ENCODE measurements around the gene RAB4A.

Gene RAB4A

DNA sequence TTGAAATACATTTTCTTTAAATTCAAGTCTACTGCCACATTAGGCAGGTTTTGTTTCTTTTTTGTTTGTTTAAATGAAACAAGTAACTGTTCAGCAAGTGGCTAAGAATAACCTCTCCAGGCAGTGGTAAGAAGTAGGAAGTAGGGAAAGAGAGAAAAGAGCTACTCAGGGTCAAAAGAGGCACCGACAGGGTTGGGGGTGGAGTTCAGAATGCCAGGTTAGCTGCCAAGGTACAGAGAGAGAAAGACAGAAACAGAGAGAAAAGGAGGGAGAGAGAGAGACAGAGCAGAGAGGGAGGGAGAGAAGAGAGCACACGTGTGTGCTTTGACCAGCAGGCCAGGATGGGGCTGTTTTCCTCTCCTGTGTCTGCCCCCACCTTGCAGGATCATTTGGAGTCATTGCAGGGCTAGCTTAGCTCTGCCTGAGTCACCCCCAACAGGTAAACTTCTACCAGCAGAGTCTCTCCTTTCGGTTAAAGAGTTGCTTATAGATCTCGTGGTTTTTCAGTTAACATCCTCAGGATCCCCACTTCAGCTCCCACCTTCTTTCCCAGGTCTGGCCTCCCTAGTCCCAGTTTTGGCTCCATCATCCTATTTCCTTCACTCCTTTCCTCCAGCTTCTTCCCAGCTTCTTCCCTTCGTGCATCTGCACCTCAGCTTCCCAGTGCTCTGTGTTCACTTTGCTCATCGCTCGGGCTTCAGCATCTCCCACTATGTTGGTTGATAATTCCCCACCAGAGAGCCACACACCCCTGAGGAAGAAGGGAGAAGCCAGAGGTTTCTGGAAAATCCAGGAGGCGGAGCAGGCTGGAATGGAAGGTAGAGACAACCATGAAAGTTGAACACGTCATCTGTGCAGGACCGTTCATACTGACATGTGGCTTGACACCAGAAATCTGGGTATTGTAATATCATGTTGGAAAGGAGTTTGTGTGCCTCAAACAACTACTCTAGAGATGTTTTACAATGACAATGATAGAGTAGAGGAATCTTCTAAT is 21.8 kb upstream of the RAB4A start:
- no peaks in the 10 kb centered on the region for H3K4me1 ChIP-seq (ENCODE audit: control insufficient read depth, insufficient read depth, low read length)
- H3K27me3 ChIP-seq (ENCODE audit: control insufficient read depth, insufficient read depth, low read length): peaks cover 20% of the 10 kb centered on the region

DNA sequence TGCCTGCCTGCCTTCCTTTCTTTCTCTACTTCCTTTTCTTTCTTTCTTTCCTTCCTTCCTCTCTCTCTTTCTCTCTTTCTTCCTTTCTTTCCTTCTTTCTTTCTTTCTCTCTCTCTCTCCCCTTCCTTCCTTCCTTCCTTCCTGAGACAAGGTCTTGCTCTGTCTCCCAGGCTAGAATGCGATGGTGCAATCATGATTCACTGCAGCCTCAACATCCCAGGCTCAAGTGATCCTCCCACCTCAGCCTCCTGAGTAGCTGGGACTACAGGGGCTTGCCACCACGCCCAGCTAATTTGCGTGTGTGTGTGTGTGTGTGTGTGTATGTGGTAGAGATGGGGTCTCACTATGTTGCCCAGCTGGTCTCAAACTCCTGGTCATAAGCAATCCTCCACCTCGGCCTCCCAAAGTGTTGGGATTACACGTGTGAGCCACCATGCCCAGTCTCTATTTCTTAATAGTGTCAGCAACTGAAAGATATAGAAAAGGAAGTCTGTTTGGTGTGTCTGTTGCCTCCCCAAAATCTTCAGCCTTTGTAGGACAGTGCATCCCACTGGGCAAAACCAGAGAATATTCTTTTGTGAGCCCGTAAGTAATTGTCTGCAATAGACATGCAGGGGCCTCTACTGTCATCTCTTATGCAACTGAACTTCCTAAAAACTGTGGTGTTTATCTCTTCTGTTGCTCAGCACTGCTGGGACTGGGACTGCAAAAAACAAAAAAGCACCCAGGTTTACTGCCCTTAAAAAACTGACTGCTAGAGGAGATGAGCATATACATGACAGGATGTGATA is 20.9 kb upstream of the RAB4A start:
- Histone ChIP-seq H3K36me3 (ENCODE audit: insufficient read depth, low read length) (no peaks in the 10 kb centered on the region), H3K4me1 (ENCODE audit: control insufficient read depth, insufficient read depth, low read length) (no peaks in the 10 kb centered on the region), H3K4me3 (ENCODE audit: low read length) (no peak overlapping the region), H3K4me2 (ENCODE audit: low read length) (no peak overlapping the region), H3K9me3 (replicated peaks; ENCODE audit: low read length) (no peaks in the 10 kb centered on the region), H3K9ac (ENCODE audit: low read depth, low read length) (no peak overlapping the region), H3K27me3 (ENCODE audit: control insufficient read depth, insufficient read depth, low read length) (peaks cover 20% of the 10 kb centered on the region)

More for the DNA sequence above, 21.8 kb upstream of the RAB4A start:
- Histone ChIP-seq H3K4me3 (ENCODE audit: low read length) (no peak overlapping the region), H3K9me3 (replicated peaks; ENCODE audit: low read length) (no peaks in the 10 kb centered on the region), H3K4me2 (ENCODE audit: low read length) (no peak overlapping the region), H3K36me3 (ENCODE audit: insufficient read depth, low read length) (no peaks in the 10 kb centered on the region), H3K9ac (ENCODE audit: low read depth, low read length) (no peak overlapping the region)

DNA sequence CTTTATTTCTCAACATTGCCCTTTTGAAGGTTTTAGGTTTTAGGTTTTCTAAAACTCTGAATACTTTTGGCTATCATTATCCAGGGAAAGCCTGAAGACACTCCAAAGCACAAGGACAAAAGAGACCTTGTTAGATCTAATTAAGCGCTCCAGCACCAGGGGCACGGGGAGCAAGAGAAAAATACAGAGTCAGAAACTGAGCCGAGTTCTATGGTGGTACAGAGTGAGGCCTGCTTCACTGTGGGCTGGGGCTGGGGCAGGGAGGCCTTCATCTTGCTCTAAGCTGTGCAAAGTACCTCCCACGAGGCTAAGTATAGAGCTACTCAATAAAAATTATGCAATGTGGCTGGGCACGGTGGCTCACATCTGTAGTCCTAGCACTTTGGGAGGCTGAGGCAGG is 19.7 kb upstream of the RAB4A start:
- H3K4me3 ChIP-seq (ENCODE audit: low read length): no peak overlapping the region
- H3K9me3 ChIP-seq (replicated peaks; ENCODE audit: low read length): no peaks in the 10 kb centered on the region
- H3K36me3 ChIP-seq (ENCODE audit: insufficient read depth, low read length): no peaks in the 10 kb centered on the region
- no peaks in the 10 kb centered on the region for H3K4me1 ChIP-seq (ENCODE audit: control insufficient read depth, insufficient read depth, low read length)
- H3K27me3 ChIP-seq (ENCODE audit: control insufficient read depth, insufficient read depth, low read length): peaks cover 23% of the 10 kb centered on the region
- no peak overlapping the region for H3K9ac ChIP-seq (ENCODE audit: low read depth, low read length)
- H3K4me2 ChIP-seq (ENCODE audit: low read length): no peak overlapping the region

DNA sequence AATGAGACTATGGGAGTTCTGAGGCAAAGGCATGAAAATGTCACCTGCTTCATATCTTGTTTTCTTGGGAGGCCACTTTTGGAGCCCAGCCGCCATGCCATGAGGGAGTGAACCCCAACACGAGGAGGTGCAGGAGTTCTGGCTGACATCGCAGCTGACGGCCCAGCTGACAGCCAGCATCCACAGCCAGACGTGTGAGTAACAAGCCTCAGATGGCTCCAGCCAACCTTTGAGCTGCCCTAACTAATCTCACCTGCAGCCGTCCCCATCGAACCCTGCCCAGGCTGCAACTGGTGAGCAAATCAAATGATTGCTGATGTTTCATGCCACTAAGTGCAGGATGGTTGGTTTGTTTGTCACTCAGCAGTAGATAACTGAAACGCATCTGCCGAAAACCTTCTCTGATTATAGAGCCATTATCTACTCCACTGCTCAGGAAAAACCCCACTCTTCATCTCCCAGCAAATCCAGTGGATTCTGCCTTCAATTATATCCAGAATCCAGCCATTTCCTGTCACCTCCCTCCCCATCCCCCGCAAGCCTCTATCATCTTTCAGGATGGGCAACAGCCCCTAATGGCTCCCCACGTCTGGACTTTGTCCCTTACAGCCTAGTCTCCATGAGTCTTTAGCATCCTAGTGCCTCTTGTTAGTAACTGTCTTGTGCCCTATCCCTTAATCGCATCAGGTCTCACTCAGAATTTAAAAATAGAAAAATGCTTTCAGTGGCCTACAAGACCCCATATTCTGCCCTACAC is 18.5 kb upstream of the RAB4A start:
- Histone ChIP-seq H3K4me3 (ENCODE audit: low read length) (no peak overlapping the region), H3K36me3 (ENCODE audit: insufficient read depth, low read length) (no peaks in the 10 kb centered on the region), H3K27me3 (ENCODE audit: control insufficient read depth, insufficient read depth, low read length) (peaks cover 24% of the 10 kb centered on the region), H3K9ac (ENCODE audit: low read depth, low read length) (no peak overlapping the region), H3K9me3 (replicated peaks; ENCODE audit: low read length) (no peaks in the 10 kb centered on the region), H3K4me1 (ENCODE audit: control insufficient read depth, insufficient read depth, low read length) (no peaks in the 10 kb centered on the region), H3K4me2 (ENCODE audit: low read length) (no peak overlapping the region)

DNA sequence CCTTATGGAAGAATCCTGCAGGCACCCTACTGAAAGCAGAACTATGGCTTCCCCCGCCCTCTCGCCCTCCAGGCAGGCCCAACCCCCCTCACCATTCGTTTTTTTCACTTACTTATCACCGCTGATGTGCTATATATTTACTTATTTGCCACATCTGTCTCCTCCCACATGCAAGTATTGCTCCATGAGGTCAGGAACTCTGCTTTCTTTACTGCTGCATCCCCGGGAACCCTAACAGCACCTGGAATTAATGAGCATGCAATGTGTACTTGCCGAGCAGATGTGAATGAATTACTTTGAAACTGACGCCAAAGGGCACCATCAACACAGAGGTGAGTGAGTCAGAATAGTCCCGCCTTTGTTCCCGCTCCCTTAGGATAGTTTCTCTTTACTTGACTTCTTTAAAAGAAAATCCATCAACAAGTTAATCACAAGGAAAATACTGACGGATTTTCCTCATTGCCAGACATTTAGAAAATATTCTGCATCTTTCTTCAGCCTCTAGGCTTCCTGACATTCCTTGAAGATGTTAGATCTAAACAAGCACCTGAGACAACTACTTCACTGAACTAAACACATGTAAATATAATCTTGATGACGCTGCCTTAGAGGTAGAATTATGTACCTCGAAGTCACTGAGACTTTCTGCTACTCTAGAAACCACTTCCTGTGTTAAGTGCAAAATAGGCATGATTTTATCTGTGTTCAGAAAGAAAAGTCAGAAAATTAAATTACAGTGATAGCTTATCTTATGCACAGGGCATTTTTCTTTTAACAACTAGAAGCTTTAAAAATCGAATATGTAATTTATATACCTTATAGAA is 17.5 kb upstream of the RAB4A start:
- peaks cover 24% of the 10 kb centered on the region for H3K27me3 ChIP-seq (ENCODE audit: control insufficient read depth, insufficient read depth, low read length)
- H3K36me3 ChIP-seq (ENCODE audit: insufficient read depth, low read length): no peaks in the 10 kb centered on the region
- no peaks in the 10 kb centered on the region for H3K4me1 ChIP-seq (ENCODE audit: control insufficient read depth, insufficient read depth, low read length)
- H3K4me2 ChIP-seq (ENCODE audit: low read length): no peak overlapping the region
- H3K9me3 ChIP-seq (replicated peaks; ENCODE audit: low read length): no peaks in the 10 kb centered on the region
- no peak overlapping the region for H3K4me3 ChIP-seq (ENCODE audit: low read length)
- H3K9ac ChIP-seq (ENCODE audit: low read depth, low read length): no peak overlapping the region

DNA sequence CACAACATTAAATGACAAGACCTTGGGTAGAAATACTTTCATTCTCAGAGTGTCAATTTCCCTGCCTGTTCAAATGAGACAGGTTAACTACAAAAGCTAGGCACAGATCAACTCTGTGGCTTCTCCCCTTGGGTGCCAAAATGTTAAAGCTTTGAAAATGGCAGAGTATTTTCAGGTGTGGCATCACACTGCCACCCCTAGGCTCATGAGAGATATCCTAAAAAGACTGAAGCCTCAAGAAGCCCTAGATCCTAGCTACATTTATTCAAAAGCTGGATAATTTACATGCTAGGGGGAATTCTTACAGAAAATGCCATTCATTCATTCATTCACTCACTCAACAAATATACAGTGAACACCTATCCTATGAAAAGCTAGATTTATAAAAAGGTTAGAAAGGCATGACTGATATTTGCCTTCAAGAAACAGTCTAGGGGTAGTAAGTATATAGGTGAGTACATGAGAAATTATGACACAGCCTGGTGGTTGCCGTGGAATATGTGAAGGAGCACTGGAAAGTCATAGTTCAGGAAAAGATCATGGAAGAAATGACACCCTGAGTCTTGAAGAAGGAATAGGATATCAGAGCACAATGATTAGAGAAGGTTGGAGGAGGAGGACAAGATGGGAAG is 15.9 kb upstream of the RAB4A start:
- H3K9me3 ChIP-seq (replicated peaks; ENCODE audit: low read length): no peaks in the 10 kb centered on the region
- H3K9ac ChIP-seq (ENCODE audit: low read depth, low read length): no peak overlapping the region
- no peak overlapping the region for H3K4me2 ChIP-seq (ENCODE audit: low read length)
- H3K4me1 ChIP-seq (ENCODE audit: control insufficient read depth, insufficient read depth, low read length): no peaks in the 10 kb centered on the region
- no peak overlapping the region for H3K4me3 ChIP-seq (ENCODE audit: low read length)
- H3K27me3 ChIP-seq (ENCODE audit: control insufficient read depth, insufficient read depth, low read length): peaks cover 16% of the 10 kb centered on the region
- no peaks in the 10 kb centered on the region for H3K36me3 ChIP-seq (ENCODE audit: insufficient read depth, low read length)

DNA sequence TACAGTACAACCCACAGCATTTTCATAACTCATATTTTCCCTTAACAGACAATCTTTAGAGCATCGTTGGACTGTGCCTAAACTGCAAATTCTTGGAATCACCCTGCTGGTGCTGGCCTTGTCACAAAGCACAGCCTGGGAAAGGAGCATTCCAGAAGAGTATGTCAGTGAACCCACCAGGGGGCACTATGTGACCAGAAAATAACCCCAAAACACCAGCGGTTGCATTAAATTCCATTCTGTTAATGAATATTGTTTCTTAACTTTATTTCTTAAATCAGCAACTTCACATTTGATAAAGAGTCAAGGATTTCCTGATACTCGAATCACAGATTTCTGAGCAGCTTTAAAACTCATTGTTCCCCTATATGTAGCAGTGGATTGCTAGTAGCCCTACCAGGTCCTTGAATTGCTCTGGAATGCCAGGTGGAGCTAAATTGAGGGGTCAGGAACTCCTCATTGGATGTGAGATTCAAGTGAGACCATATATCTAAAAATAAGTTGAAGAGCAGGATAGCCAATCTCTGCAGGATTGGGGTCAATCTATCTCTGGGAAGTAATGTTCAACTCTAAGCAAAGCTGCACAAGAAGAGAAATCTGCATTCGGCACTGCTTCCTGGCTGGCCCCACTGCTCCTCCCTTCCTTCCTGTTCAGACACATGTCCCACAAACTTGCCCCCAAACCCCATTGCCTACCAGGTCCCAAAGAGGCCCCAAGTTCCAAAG is 12.7 kb upstream of the RAB4A start:
- Histone ChIP-seq H3K9me3 (replicated peaks; ENCODE audit: low read length) (no peaks in the 10 kb centered on the region), H3K27me3 (ENCODE audit: control insufficient read depth, insufficient read depth, low read length) (peaks cover 4% of the 10 kb centered on the region), H3K4me3 (ENCODE audit: low read length) (no peak overlapping the region), H3K9ac (ENCODE audit: low read depth, low read length) (no peak overlapping the region), H3K4me1 (ENCODE audit: control insufficient read depth, insufficient read depth, low read length) (no peaks in the 10 kb centered on the region), H3K4me2 (ENCODE audit: low read length) (no peak overlapping the region), H3K36me3 (ENCODE audit: insufficient read depth, low read length) (no peaks in the 10 kb centered on the region)

DNA sequence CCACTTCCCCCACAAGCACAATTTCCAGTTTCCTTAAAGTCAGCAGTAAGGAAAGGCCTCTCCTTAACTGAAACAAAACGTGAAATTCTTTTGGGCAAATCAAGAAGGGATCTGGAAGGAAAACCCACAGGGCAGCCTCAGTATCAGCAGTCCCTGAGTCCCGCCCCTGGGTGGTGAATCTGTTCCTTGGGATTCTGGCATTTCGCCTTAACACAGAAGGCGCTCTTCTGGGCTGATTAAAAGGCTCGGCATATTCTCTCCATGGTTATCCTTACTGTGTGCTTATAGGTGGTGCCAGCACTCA is 12.2 kb upstream of the RAB4A start:
- H3K4me2 ChIP-seq (ENCODE audit: low read length): no peak overlapping the region
- H3K9me3 ChIP-seq (replicated peaks; ENCODE audit: low read length): no peaks in the 10 kb centered on the region
- H3K27me3 ChIP-seq (ENCODE audit: control insufficient read depth, insufficient read depth, low read length): peaks cover 4% of the 10 kb centered on the region
- no peaks in the 10 kb centered on the region for H3K36me3 ChIP-seq (ENCODE audit: insufficient read depth, low read length)
- no peak overlapping the region for H3K4me3 ChIP-seq (ENCODE audit: low read length)
- no peak overlapping the region for H3K9ac ChIP-seq (ENCODE audit: low read depth, low read length)
- H3K4me1 ChIP-seq (ENCODE audit: control insufficient read depth, insufficient read depth, low read length): no peaks in the 10 kb centered on the region

DNA sequence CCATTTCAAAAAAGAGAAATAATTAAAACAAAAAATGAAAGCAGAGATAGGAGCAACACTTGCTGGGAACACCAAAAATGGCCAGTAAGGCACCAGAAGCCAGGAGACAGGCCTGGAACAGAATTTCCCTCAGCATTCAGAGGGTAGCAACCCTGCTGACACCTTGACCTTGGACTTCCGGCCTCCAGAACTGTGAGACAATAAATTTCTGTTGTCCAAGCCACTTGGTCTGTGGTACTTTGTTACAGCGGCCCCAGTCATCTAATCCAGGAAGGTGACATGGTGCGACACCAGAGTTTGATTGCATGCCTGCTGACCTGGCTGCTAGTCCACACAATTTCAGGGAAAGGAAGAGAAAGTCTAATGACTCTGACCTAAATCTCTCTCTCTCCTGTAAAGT is 10.6 kb upstream of the RAB4A start:
- no peak overlapping the region for H3K4me2 ChIP-seq (ENCODE audit: low read length)
- no peaks in the 10 kb centered on the region for H3K36me3 ChIP-seq (ENCODE audit: insufficient read depth, low read length)
- H3K4me1 ChIP-seq (ENCODE audit: control insufficient read depth, insufficient read depth, low read length): no peaks in the 10 kb centered on the region
- H3K9me3 ChIP-seq (replicated peaks; ENCODE audit: low read length): no peaks in the 10 kb centered on the region
- H3K9ac ChIP-seq (ENCODE audit: low read depth, low read length): no peak overlapping the region
- H3K4me3 ChIP-seq (ENCODE audit: low read length): no peak overlapping the region
- H3K27me3 ChIP-seq (ENCODE audit: control insufficient read depth, insufficient read depth, low read length): peaks cover 4% of the 10 kb centered on the region

DNA sequence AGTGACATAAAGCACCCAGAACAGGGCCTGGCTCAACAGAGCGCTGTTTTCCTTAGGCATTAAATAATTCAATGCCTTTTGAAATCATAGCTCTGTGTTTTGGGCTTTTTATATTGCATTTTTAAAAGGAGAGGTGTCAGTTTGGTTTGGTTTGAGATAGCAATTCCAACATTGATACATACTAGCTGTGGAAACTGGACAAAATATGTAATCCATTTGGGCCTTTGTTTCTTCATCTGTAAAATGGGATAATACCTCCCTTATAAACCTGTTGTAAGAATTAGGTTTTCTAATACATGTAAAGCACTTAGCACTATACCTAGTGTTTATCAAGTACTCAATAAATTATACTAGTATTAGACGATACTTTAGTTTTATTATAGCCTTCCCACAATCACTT is 8.7 kb upstream of the RAB4A start:
- no peaks in the 10 kb centered on the region for H3K9me3 ChIP-seq (replicated peaks; ENCODE audit: low read length)

More for the DNA sequence above, 8.7 kb upstream of the RAB4A start:
- Histone ChIP-seq H3K4me2 (ENCODE audit: low read length) (no peak overlapping the region), H3K4me3 (ENCODE audit: low read length) (no peak overlapping the region), H3K36me3 (ENCODE audit: insufficient read depth, low read length) (no peaks in the 10 kb centered on the region), H3K4me1 (ENCODE audit: control insufficient read depth, insufficient read depth, low read length) (no peaks in the 10 kb centered on the region), H3K9ac (ENCODE audit: low read depth, low read length) (no peak overlapping the region), H3K27me3 (ENCODE audit: control insufficient read depth, insufficient read depth, low read length) (no peaks in the 10 kb centered on the region)

Data from skeletal muscle satellite cell (primary cell).